GM18507 (cell line): ENCODE data around the gene SPTLC1.

ENCODE experiments used
- DNase-seq: peaks from one replicate; pipeline ENCODE4 v3.0.0; 2011; ENCODE audit warnings: low read depth; ENCODE audit not compliant: insufficient read length; ENCODE audit errors: extremely low spot score
- FAIRE-seq: peaks from 2 replicates; lab custom pipeline; 2011; peaks lifted over from hg19 to GRCh38; lab: Jason Lieb, UNC

The SPTLC1 gene

GRCh38 chr9:92001244-92001643 is 114.0 kb downstream of the SPTLC1 start:
- no peak for FAIRE-seq
- DNase-seq, result no peak

- FAIRE-seq (no peak), DNase-seq (no peak)
These were observed 120.1 kb downstream of the SPTLC1 start for GRCh38 chr9:91995000-91995655.

- no peak for DNase-seq
- no peak for FAIRE-seq
These were observed 120.8 kb downstream of the SPTLC1 start for GRCh38 chr9:91994422-91994821.

- DNase-seq, result no peak
These were observed 122.7 kb downstream of the SPTLC1 start for GRCh38 chr9:91992461-91993041.

GRCh38 chr9:91991721-91992341 is 123.4 kb downstream of the SPTLC1 start:
- no peak for FAIRE-seq

More at GRCh38 chr9:91992461-91993041, 122.7 kb downstream of the SPTLC1 start:
- FAIRE-seq, result no peak

DNA sequence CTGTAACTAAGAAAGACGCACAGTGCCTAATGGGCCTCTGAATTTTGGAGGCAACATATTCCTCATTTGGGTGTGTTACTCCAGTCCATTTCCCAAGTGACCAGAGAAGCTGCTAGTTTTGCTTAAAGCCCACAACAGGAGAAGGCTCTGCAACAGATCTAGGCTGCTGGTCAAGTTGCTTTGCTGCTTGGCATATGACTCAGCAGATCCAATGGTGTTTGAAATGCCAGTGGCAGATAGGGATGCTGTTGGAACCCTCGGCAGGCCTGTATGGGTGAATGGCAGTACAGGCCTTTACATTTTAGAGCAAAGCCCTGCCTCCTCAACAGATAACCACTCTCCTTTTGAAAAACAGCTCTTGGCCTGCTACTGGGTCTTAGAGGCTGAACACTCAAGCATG is 129.0 kb downstream of the SPTLC1 start:
- DNase-seq (no peak), FAIRE-seq (no peak)

More at GRCh38 chr9:91991721-91992341, 123.4 kb downstream of the SPTLC1 start:
- no peak for DNase-seq

- no peak for FAIRE-seq
- no peak for DNase-seq
These were observed 129.5 kb downstream of the SPTLC1 start for GRCh38 chr9:91985692-91986091.
